HUES48 (cell line): Measurements from ENCODE around the gene CST7.
"Not testable (repeated sequence)": the region's sequence is repeated elsewhere in the genome, so short reads cannot be mapped to it uniquely, and the experiment has no call there.

Experiments
- H3K27ac ChIP-seq: one replicate; pipeline ENCODE4 v1.7.0; 2013; ENCODE audit warnings: low read depth, low read length, inconsistent platforms
- H3K27me3 ChIP-seq: 2 replicates; pipeline ENCODE4 v1.6.1; 2013; ENCODE audit warnings: mild to moderate bottlenecking, low read length; ENCODE audit not compliant: control insufficient read depth, insufficient read depth
- H3K36me3 ChIP-seq: 2 replicates; pipeline ENCODE4 v1.6.1; 2013; ENCODE audit warnings: low read length; ENCODE audit not compliant: control insufficient read depth, insufficient read depth
- H3K4me1 ChIP-seq: 2 replicates; pipeline ENCODE4 v1.6.1; 2013; ENCODE audit warnings: mild to moderate bottlenecking, low read length; ENCODE audit not compliant: control insufficient read depth, insufficient read depth
- H3K4me3 ChIP-seq: 2 replicates; pipeline ENCODE4 v1.5.1; 2013; ENCODE audit warnings: mild to moderate bottlenecking, low read depth, low read length
- H3K9ac ChIP-seq: 2 replicates; pipeline ENCODE4 v1.6.1; 2013; ENCODE audit warnings: mild to moderate bottlenecking, low read depth, low read length, moderate library complexity
- H3K9me3 ChIP-seq: 2 replicates; pipeline ENCODE4 v1.6.1; 2013; ENCODE audit warnings: low read length; ENCODE audit not compliant: control insufficient read depth, insufficient read depth

The CST7 gene

DNA sequence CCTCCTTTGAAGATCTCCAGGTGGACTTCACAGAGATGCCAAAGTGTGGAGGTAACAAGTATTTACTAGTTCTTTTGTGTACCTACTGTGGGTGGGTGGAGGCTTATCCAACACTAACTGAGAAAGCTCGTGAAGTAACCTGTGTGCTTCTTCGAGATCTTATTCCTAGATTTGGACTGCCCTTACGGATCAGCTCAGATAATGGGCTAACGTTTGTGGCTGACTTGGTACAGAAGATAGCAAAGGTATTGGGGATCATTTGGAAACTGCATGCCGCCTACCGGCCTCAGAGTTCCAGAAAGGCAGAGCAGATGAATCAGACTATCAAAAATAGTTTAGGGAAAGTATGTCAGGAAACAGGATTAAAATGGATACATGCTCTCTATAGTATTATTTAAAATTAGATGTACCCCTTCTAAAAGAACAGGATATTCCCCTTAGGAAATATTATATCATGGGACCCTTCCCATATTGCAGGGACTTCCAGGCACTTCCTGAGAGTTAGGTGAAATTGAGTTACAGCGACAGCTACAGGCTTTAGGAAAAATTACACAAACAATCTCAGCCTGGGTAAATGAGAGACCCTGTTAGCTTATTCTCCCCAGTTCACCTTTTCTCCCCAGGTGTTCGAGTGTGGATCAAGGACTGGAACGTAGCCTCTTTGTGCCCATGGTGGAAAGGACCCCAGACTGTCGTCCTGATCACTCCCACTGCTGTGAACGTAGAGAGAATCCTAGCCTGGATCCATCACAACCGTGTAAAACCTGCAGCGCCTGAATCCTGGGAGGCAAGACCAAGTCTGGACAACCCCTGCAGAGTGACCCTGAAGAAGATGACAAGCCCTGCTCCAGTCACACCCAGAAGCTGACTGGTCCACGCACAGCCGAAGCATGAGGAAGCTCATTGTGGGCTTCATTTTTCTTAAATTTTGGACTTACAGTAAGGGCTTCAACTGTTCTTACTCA is 18.1 kb upstream of the CST7 start:
- not testable (repeated sequence) for H3K9ac ChIP-seq, H3K9me3 ChIP-seq, H3K36me3 ChIP-seq, H3K4me3 ChIP-seq, H3K27me3 ChIP-seq
- Histone ChIP-seq H3K4me1 (peaks cover 13% of the 10 kb centered on the region), H3K27ac (peak overlapping the region; percentile 64)

DNA sequence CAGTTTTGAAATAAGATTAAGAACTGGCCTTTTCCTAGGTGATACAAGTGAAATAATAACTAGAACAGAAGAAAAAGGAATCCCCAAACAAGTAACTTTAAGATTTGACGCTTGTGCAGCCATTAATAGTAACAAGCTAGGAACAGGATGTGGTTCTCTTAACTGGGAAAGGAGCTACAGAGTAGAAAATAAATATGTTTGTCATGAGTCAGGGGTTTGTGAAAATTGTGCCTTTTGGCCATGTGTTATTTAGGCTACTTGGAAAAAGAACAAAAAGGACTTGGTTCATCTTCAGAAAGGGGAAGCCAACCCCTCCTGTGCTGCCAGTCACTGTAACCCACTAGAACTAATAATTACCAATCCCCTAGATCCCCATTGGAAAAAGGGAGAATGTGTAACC is 17.2 kb upstream of the CST7 start:
- H3K27me3 ChIP-seq, H3K27ac ChIP-seq, H3K9ac ChIP-seq, H3K36me3 ChIP-seq, H3K9me3 ChIP-seq, H3K4me3 ChIP-seq: not testable (repeated sequence)
- H3K4me1 ChIP-seq, result peaks cover 13% of the 10 kb centered on the region

DNA sequence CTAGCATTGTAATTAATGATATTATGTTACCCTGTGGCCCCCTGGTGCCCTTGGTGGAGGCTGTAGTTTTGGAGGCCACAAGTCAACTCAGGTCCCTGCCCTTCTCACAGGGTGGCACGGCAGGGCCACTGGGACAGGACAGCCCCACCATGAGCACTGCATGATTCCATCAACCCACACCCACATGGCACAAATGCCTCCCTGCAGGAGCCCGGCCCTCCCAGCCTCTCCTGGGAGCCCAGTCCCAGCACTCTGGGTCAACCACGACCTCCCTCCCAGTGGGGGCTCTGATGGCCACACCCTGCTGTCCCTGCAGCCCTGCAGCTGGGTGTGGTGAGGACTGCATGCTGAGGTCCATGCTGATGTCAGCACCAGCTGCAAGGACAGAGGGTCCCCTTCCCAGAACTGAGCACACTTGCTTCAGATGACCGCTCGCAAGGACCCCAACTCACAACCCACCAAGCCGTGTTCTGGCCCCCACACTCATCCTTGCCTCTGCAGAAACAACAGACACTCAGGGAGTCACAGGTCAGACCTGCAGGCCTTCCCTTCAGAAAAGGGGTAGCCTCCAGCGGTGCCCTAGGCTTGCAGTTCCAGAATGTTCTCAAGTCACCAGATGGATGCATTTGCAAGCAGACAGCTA is 15.7 kb upstream of the CST7 start:
- H3K36me3 ChIP-seq, result no peaks in the 10 kb centered on the region

DNA sequence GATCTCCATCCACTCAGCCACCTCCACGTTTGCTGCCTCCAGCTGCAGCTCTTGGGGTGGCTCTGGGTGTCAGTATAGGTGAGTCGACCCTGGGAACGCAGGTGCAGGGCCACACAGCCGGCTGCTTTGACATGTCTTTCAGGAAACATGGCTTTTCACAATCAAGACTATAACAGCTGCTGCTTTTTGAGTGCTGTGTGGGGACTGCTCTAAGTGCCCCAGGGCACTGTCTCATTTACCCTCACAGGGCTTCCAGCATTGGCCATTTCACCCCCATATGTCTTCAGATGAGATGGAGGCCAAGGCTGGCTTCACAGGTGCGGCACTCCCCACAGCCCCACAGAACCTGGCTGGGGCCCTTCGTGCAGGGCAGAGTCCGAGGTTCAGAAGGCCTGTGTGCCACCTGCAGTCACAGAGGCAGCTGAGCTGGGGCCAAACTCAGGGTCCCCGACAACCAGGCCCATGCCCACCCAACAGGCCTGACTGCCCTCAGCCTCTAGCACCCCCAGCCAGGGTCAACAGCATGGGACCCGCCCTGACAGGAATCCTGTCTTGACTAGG is 14.9 kb upstream of the CST7 start:
- Histone ChIP-seq H3K4me3 (no peak overlapping the region), H3K9me3 (no peaks in the 10 kb centered on the region), H3K9ac (no peak overlapping the region), H3K27me3 (no peaks in the 10 kb centered on the region), H3K4me1 (peaks cover 13% of the 10 kb centered on the region), H3K27ac (no peak overlapping the region), H3K36me3 (no peaks in the 10 kb centered on the region)

More for the DNA sequence above, 15.7 kb upstream of the CST7 start:
- Histone ChIP-seq H3K4me1 (peaks cover 13% of the 10 kb centered on the region), H3K9ac (no peak overlapping the region), H3K27me3 (no peaks in the 10 kb centered on the region), H3K9me3 (no peaks in the 10 kb centered on the region), H3K27ac (no peak overlapping the region), H3K4me3 (no peak overlapping the region)

DNA sequence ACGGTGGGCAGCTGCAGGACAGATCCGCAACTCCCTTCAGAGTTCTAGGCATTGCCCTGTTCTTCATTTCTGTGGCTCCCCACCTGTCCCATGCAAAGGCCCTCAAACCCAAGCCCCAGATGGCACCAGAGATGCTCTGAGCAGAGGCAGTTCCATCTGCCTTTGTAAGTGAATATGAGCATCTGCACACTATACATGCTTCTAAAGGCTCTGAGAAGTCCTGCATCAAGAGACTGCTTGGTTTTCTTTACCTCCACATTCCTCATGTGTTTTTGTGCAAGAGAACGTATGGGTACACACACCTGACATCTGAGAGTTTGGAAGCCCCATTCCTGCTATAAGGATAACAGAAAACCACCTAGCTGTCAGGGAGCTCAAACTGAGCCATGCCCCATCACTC is 14.4 kb upstream of the CST7 start:
- no peaks in the 10 kb centered on the region for H3K36me3 ChIP-seq
- H3K4me3 ChIP-seq, result no peak overlapping the region
- peaks cover 12% of the 10 kb centered on the region for H3K4me1 ChIP-seq
- H3K27me3 ChIP-seq, result no peaks in the 10 kb centered on the region
- no peaks in the 10 kb centered on the region for H3K9me3 ChIP-seq
- no peak overlapping the region for H3K27ac ChIP-seq
- H3K9ac ChIP-seq, result no peak overlapping the region

DNA sequence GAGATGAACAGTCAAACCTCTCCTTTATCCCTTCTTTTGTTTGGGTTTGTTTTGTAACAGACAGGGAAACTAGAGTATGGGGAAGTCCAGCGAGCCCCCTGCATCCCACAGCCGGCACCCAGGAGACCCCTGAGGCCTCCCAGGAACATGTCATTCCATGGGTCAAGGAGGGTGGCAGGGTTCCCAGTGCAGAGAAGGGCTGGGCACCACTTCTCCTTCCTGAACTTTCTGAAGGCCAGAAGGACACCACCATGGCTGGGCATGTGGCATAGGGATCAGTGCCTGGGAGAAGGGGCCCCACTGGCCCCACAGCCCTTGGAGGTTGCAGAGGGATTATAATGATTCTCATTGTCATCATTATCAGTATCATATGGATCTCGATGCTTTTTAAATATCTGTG is 13.9 kb upstream of the CST7 start:
- H3K36me3 ChIP-seq, result no peaks in the 10 kb centered on the region
- peaks cover 8% of the 10 kb centered on the region for H3K4me1 ChIP-seq
- no peak overlapping the region for H3K27ac ChIP-seq
- H3K4me3 ChIP-seq, result no peak overlapping the region
- H3K9ac ChIP-seq, result no peak overlapping the region
- no peaks in the 10 kb centered on the region for H3K27me3 ChIP-seq
- H3K9me3 ChIP-seq, result no peaks in the 10 kb centered on the region

DNA sequence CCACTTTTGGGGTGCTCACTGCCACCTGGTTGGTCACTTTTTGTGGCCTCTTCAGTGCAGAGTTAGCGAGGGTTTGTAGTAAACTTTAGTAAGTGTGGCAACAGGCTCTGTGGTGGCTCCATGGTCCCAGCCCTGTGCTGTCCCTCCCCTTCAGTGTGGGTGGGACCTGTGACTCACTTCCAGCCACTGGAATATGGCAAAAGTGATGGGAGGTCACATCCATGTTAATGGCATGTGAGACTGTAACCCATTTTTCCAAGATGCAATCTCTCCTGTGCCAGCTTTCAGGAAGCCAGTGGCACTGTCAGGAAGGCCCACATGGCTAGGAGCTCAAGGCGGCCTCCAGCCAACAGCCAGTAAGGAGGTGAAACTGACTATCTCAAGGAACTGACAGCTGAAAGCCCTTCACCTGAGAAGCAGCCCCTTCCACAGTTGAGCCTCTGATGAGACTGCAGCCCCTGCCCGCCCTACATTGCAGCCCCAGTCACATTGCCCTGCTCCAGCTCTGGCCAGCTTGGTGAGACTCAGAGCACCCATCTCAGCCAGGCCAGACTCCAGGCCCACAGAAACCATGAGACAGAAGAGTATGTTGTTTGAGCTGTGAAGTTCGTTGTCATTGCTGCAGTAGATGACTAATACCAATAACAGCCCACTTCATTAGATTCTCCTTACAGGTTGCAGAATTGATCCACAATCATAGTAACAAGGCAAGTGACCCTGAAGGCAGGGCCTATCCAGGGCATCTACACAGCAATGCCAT is 13.1 kb upstream of the CST7 start:
- Histone ChIP-seq H3K27me3 (no peaks in the 10 kb centered on the region), H3K36me3 (no peaks in the 10 kb centered on the region), H3K27ac (no peak overlapping the region), H3K4me3 (no peak overlapping the region), H3K9me3 (no peaks in the 10 kb centered on the region; the same call in 1 of the 2 replicates), H3K9ac (no peak overlapping the region), H3K4me1 (peaks cover under 1% of the 10 kb centered on the region; the same call in 1 of the 2 replicates)

DNA sequence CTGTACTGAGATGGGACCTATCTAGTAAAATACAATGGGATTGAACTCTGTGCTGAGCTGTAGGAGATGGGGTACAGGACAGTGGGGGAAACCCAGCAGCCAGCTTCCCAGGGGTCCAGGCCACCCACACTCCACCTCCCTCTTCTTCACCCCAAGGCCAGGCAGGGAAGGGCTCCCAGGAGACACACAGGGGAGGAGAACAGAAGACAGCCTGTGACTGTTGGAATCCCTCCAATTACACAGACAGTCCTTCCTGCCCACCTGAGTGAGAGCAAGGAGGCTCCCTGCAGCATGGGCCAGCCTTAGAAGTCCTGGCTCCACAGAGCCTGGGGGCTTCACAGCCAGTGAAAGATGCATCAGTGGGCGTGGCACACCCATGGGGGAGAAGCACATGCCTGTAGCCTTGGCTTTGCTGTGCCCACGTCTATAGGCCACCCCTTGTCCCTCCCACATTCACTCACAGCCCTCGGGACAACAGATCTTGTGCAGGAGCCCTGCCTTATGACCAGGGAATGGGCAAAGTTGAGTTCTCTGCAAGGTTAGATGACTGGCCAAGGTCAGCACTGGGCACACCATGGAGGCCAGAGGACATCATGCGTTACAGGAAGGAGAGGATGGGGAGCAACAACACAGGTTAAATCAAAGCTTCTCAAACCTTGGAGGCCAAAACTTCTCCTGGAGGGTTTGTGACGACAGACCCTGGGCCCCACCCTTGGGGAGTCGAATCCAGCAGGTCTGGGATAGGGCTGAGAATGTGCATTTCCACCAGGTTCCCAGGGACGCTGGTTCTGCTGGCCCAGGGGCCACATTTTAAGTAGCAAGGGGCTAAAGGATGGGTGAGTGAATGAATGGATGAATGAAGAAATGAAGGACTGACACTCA is 12.3 kb upstream of the CST7 start:
- no peak overlapping the region for H3K9ac ChIP-seq
- H3K9me3 ChIP-seq, result peaks cover 5% of the 10 kb centered on the region; the same call in 1 of the 2 replicates
- H3K36me3 ChIP-seq, result no peaks in the 10 kb centered on the region
- H3K27ac ChIP-seq, result no peak overlapping the region
- H3K27me3 ChIP-seq, result no peaks in the 10 kb centered on the region
- no peaks in the 10 kb centered on the region for H3K4me1 ChIP-seq
- H3K4me3 ChIP-seq, result no peak overlapping the region

DNA sequence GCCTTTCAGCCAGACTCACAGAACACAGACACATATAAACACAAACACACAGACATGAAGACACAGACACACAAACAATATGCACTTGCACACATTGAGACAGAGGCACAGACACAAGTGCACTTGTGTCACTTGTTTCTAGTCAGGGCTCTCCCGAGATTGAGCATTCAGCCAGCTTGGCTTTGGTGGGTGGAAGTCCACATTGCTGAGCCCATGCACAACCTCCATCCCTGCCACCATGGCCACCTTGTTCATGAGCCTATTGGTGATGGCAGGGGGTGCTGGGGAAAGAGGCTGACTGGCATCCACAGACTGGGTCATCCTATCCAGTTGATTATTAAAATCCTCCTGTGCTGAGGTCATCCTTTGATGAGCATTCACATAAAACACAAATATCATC is 11.5 kb upstream of the CST7 start:
- Histone ChIP-seq H3K9me3 (peaks cover 5% of the 10 kb centered on the region; the same call in 1 of the 2 replicates), H3K4me1 (no peaks in the 10 kb centered on the region), H3K27me3 (no peaks in the 10 kb centered on the region), H3K36me3 (no peaks in the 10 kb centered on the region), H3K9ac (no peak overlapping the region), H3K27ac (no peak overlapping the region), H3K4me3 (no peak overlapping the region)

DNA sequence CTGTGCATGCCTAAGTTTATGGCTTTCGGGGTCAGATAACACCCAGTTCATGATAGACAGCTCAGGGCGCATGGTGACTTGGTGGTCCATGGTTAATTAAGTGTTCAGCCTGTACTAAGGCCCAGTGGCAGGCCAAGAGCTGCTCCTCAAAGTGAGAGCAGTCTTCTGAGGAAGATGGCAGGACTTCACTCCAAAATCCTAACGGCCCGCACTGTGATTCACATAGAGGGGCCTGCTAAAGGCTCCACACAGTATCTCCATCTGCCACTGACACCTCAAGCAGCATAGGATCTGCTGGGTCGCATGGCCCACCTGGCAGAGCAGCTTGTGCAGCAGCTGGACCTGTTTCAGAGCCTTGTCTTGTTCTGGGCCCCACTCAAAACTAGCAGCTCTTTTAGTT is 10.6 kb upstream of the CST7 start:
- H3K4me3 ChIP-seq, result no peak overlapping the region
- no peaks in the 10 kb centered on the region for H3K36me3 ChIP-seq
- H3K27me3 ChIP-seq, result no peaks in the 10 kb centered on the region
- H3K9ac ChIP-seq, result no peak overlapping the region
- peaks cover 5% of the 10 kb centered on the region; the same call in 1 of the 2 replicates for H3K9me3 ChIP-seq
- H3K27ac ChIP-seq, result no peak overlapping the region
- no peaks in the 10 kb centered on the region for H3K4me1 ChIP-seq
